Heart left ventricle (tissue), 13 donors: ENCODE measurements around the gene ATM.

Experiments used
- POLR2A ChIP-seq, 2 donors: fragments of 450-650 bp; IDR thresholded peaks; one replicate each; pipeline ENCODE4 v1.6.1; 2017; ENCODE audit warnings: antibody characterized with exemption in 2 of 2, mild to moderate bottlenecking in 2 of 2, moderate library complexity in 2 of 2
- TF ChIP-seq, protein P1 (sequence below), 12 donors: fragments of 200-600 bp; sonication (generic) in 4 of 12; IDR thresholded peaks; one replicate each; pipeline versions ENCODE4 v1.5.0 to v1.8.0; 2018 to 2022; ENCODE audit warnings: antibody characterized with exemption in 12 of 12, mild to moderate bottlenecking in 5 of 12
- donor health status: ischemic (EF 13 %, LVEDD 7.1; RV severe dilation, severe dysfunction).
- donor health status: DM: no; HTN: yes; CAD: no.
- donor health status: DM: no; HTN: no; CAD: no.
- donor health status: ischemic (EF 25% LVEDD 6.9; RV normal size, moderate dysfunction).
- donor health status: ischemic (EF 25% LVEDD 5.7; RV mildly dilated, moderate dysfunction).
- donor health status: ischemic (EF 35%, LVEDD 5.7; RV mildly dilated, moderate dysfunction).
- donor health status: nonischemic (EF 11% LVEDD 7.7; RV severe dilation, severe dysfunction).
- donor health status: DM: yes; HTN: yes; CAD: no.
- donor health status: PGD.
- donor health status: ischemic (EF 29% LVEDD 5.4; RV normal size, mild dysfunction).
- donor health status: nonischemic (EF 23%, LVEDD 6.1; RV moderate dilation, normal function).

DNA sequence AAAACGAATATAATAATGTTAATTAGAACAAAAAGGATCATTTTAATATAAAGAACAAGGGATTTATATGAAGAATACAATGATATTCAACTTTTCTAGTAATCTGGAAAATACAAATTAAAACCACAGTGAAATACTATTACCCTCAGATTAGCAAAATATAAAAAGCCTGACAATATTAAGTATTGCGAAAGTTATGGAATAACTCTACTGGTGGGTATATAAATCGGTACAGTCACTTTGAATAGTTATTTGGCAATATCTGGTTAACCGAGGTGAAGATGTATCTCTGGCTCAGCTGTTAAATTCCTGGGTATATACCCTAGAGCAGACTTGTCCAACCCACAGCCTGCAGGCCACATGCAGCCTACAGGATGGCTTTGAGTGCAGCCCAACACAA lies 118.8 kb downstream of the ATM start:
- TF ChIP-seq, protein P1, sequence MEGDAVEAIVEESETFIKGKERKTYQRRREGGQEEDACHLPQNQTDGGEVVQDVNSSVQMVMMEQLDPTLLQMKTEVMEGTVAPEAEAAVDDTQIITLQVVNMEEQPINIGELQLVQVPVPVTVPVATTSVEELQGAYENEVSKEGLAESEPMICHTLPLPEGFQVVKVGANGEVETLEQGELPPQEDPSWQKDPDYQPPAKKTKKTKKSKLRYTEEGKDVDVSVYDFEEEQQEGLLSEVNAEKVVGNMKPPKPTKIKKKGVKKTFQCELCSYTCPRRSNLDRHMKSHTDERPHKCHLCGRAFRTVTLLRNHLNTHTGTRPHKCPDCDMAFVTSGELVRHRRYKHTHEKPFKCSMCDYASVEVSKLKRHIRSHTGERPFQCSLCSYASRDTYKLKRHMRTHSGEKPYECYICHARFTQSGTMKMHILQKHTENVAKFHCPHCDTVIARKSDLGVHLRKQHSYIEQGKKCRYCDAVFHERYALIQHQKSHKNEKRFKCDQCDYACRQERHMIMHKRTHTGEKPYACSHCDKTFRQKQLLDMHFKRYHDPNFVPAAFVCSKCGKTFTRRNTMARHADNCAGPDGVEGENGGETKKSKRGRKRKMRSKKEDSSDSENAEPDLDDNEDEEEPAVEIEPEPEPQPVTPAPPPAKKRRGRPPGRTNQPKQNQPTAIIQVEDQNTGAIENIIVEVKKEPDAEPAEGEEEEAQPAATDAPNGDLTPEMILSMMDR (IDR thresholded peaks at IDR 0.05): no peak
- no peak for TF ChIP-seq POLR2A (IDR thresholded peaks at IDR 0.05)
